Measurements from ENCODE around the gene PTGER1. TPM values are rescaled to one million over a fixed set of nuclear protein-coding genes. Genes with fewer than 3 reads are reported as not detected.

PTGER1 gene
- total RNA-seq, 1 donor from 2014 or later, result not detected

DNA sequence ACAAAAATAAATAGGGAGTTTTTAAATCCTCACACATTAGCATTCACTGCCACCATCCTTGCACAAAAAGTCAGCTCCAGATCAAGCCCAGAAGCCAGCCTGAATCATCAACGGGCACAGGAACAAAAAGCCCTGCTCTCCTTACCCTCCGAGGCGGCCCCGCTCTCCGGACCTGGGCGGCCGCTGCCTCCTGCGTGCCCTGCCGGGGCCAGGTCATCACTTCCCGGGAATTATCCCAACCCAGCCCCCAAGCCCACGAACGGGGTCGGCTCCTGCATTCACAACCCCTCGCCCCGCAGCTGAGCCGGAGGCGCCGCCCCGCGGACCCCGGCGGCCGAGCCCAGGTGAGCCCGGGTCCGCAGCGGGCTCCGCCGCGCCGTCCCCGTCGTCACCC, 42.3 kb upstream of the PTGER1 start:
- Histone ChIP-seq H3K27me3 (no peaks in the 10 kb centered on the region), H3K36me3 (peaks cover 0 to 32% of the 10 kb centered on the region in 2 donors), H3K27ac (peak overlapping the region; percentile 100), H3K9me3 (no peaks in the 10 kb centered on the region), H3K4me1 (peaks cover 39% of the 10 kb centered on the region), H3K4me3 (peak overlapping the region; percentile 70 to 91)
- intact Hi-C loops (cut with DNase I), result no loop called here
- TF ChIP-seq CTCF (IDR thresholded peaks at IDR 0.05), result no peak
- TF ChIP-seq POLR2A (IDR thresholded peaks at IDR 0.05), result no peak
- TF ChIP-seq POLR2AphosphoS5 (IDR thresholded peaks at IDR 0.05; ENCODE audit: insufficient read depth in 1 of 2, low read depth in 1 of 2), result no peak
- peak in 1 of 2 donors; percentile 91 for DNase-seq (ENCODE audit: extremely low spot score in 2 of 2)

GRCh38 chr19:14516746-14517438, 41.7 kb upstream of the PTGER1 start:
- Histone ChIP-seq H3K4me1 (peaks cover 39% of the 10 kb centered on the region), H3K36me3 (peaks cover 0 to 32% of the 10 kb centered on the region in 2 donors), H3K27ac (peak overlapping the region; percentile 100), H3K27me3 (no peaks in the 10 kb centered on the region), H3K9me3 (no peaks in the 10 kb centered on the region), H3K4me3 (peak overlapping the region; percentile 70 to 91)
- intact Hi-C loops (cut with DNase I), result no loop called here
- TF ChIP-seq POLR2A (IDR thresholded peaks at IDR 0.05) (no peak), CTCF (IDR thresholded peaks at IDR 0.05) (no peak), POLR2AphosphoS5 (IDR thresholded peaks at IDR 0.05; ENCODE audit: insufficient read depth in 1 of 2, low read depth in 1 of 2) (no peak)
- DNase-seq (ENCODE audit: extremely low spot score in 2 of 2), result peak in 1 of 2 donors; percentile 89

DNA sequence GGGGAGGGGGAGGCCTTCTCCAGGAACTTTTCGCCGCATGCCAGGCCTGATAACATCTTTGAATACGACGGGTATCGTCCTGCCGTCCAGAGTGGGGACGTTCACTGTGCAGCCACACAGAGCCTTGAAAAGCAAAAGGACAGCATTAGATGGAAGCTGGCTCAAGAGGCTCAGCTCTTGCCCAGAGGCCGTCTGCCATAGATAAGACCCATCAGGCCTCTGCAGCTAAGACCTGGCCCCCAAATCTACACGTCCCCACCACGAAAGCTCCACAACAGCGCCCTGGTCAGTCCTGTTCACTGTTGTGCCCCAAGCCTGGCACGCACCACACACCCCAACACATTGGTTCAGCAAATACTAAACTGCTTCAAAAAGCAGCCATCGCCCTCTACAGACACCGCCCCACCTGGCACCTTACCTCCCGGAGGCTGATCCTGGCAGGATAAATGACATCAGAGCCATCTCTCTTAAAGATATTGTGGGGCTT, 40.9 kb upstream of the PTGER1 start:
- H3K4me3 ChIP-seq, result peak overlapping the region; percentile 70 to 91
- H3K9me3 ChIP-seq, result no peaks in the 10 kb centered on the region
- H3K36me3 ChIP-seq, result peaks cover 0 to 32% of the 10 kb centered on the region in 2 donors
- no peaks in the 10 kb centered on the region for H3K27me3 ChIP-seq
- DNase-seq (ENCODE audit: extremely low spot score in 2 of 2), result no peak
- H3K4me1 ChIP-seq, result peaks cover 39% of the 10 kb centered on the region
- TF ChIP-seq CTCF (IDR thresholded peaks at IDR 0.05) (no peak), POLR2AphosphoS5 (IDR thresholded peaks at IDR 0.05; ENCODE audit: insufficient read depth in 1 of 2, low read depth in 1 of 2) (peak in 1 of 2 donors; percentile 16), POLR2A (IDR thresholded peaks at IDR 0.05) (no peak)
- intact Hi-C loops (cut with DNase I), result no loop called here
- H3K27ac ChIP-seq, result peak overlapping the region; percentile 100

DNA sequence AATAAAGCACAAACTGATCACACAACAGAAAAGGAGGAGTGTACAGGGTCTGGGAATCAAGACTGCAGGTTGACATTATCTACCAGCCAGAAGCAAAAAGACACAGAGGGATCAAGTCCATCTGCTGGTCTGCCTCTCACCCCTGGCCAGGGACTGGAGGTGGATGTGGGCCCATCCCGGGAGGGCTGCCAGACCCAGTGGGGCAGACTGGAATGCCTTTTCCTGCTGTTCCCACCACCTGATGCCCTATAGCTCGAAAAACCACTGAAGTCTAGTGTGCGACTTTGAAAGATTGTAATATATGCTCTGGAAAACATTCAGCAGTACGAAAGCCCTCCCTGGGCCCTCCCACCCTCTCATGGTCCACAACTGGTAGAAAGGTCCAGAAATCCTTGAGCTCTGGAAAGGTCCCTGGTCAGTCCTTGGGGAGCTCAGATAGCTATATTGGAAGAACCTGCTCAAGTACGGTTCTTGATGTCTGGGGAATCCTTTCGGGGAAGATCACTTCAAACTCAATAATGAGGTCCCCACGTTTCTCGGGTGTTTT, 40.4 kb upstream of the PTGER1 start:
- TF ChIP-seq CTCF (IDR thresholded peaks at IDR 0.05) (no peak), POLR2AphosphoS5 (IDR thresholded peaks at IDR 0.05; ENCODE audit: insufficient read depth in 1 of 2, low read depth in 1 of 2) (peak in 1 of 2 donors; percentile 25), POLR2A (IDR thresholded peaks at IDR 0.05) (no peak)
- peak overlapping the region; percentile 100 for H3K27ac ChIP-seq
- no peaks in the 10 kb centered on the region for H3K9me3 ChIP-seq
- intact Hi-C loops (cut with DNase I), result no loop called here
- no peaks in the 10 kb centered on the region for H3K27me3 ChIP-seq
- peaks cover 0 to 32% of the 10 kb centered on the region in 2 donors for H3K36me3 ChIP-seq
- peak overlapping the region; percentile 70 to 91 for H3K4me3 ChIP-seq
- no peak for DNase-seq (ENCODE audit: extremely low spot score in 2 of 2)
- H3K4me1 ChIP-seq, result peaks cover 39% of the 10 kb centered on the region

Data from vagina (tissue), 2 donors.